ENCODE measurements around the gene RHPN2.

DNA sequence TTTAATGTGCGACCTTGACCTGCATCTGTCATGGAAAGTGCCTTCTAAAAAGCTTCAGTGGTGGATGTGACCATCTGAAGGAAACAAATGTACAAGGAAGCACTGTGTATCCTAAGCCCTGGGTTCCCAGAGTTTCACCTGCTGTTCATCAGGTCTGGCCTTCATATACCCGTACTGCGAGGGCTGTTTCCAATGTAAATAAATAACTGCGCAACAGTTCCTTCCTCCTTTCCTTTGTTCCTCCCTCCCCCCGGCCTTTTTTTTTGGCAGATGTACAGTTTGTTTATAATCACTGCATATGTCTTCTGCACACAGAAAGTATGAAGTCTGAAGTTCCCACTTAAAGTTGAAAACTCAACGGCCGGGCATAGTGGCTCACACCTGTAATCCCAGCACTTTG lies 87.4 kb downstream of the RHPN2 start:
- TF ChIP-seq POLR2A (IDR thresholded peaks at IDR 0.05) (no peak), CTCF (IDR thresholded peaks at IDR 0.05) (no peak)
